Measurements from ENCODE around the gene HES5.

HES5 gene

GRCh38 chr1:2499986-2500596, 30.0 kb downstream of the HES5 start:
- DNase-seq, result no peak

- no peak for DNase-seq
Measured at GRCh38 chr1:2499260-2499659, 30.8 kb downstream of the HES5 start.

GRCh38 chr1:2498648-2499047, 31.4 kb downstream of the HES5 start:
- no peak for DNase-seq

GRCh38 chr1:2497891-2498290, 32.2 kb downstream of the HES5 start:
- no peak for DNase-seq

GRCh38 chr1:2496746-2497145, 33.3 kb downstream of the HES5 start:
- DNase-seq, result no peak

GRCh38 chr1:2496087-2496622, 33.9 kb downstream of the HES5 start:
- no peak for DNase-seq

- no peak for DNase-seq
Measured at GRCh38 chr1:2495546-2495945, 34.5 kb downstream of the HES5 start.

GRCh38 chr1:2495026-2495425, 35.0 kb downstream of the HES5 start:
- no peak for DNase-seq

- no peak for DNase-seq
Measured at GRCh38 chr1:2494323-2494693, 35.8 kb downstream of the HES5 start.

- no peak for DNase-seq
Measured at GRCh38 chr1:2493691-2494322, 36.3 kb downstream of the HES5 start.

GRCh38 chr1:2493218-2493617, 36.8 kb downstream of the HES5 start:
- no peak for DNase-seq

- no peak for DNase-seq
Measured at GRCh38 chr1:2492091-2492490, 38.0 kb downstream of the HES5 start.

GRCh38 chr1:2489615-2490014, 40.4 kb downstream of the HES5 start:
- DNase-seq, result no peak

GRCh38 chr1:2488688-2489087, 41.4 kb downstream of the HES5 start:
- no peak for DNase-seq

- no peak for DNase-seq
Measured at GRCh38 chr1:2486558-2486957, 43.5 kb downstream of the HES5 start.

- DNase-seq, result no peak
Measured at GRCh38 chr1:2486041-2486440, 44.0 kb downstream of the HES5 start.

- DNase-seq, result no peak
Measured at GRCh38 chr1:2483970-2484369, 46.1 kb downstream of the HES5 start.

- no peak for DNase-seq
Measured at GRCh38 chr1:2483026-2483425, 47.0 kb downstream of the HES5 start.

GRCh38 chr1:2482588-2482987, 47.5 kb downstream of the HES5 start:
- DNase-seq, result no peak

GRCh38 chr1:2481885-2482284, 48.2 kb downstream of the HES5 start:
- no peak for DNase-seq

- no peak for DNase-seq
Measured at GRCh38 chr1:2480986-2481364, 49.1 kb downstream of the HES5 start.

GRCh38 chr1:2480236-2480985, 49.7 kb downstream of the HES5 start:
- DNase-seq, result no peak

GRCh38 chr1:2479618-2480017, 50.4 kb downstream of the HES5 start:
- no peak for DNase-seq

- no peak for DNase-seq
Measured at GRCh38 chr1:2479186-2479585, 50.9 kb downstream of the HES5 start.
